ENCODE data around the gene FHL5. TPM values are rescaled to one million over a fixed set of nuclear protein-coding genes. Genes with fewer than 3 reads are reported as not detected.

FHL5 gene
- total RNA-seq, 1 experiment from 2014 or later: not detected

DNA sequence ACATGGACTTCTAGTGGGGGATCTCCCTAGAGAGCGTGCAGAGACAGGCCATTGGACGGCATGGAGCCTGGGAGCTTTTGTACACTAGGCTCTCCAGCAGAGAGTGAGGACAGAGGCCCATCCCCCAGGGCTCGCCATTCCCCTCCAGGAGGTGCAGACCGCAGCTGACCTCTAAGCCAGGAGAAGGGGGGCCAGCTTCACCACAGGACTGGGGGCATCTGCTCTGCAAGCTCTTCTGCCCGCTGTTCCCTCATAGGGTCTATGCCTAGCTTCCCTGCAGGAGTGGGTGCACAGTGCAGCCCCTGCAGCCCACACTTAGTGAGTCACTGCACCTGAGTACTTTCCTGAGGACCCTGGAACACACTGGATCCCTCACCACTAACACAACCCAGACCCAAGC lies 94.4 kb downstream of the FHL5 start:
- DNase-seq: no peak
- no peak overlapping the region for H2BK20ac ChIP-seq (ENCODE audit: low read depth, low read length, poor library complexity, severe bottlenecking)
- H3K9me3 Mint-ChIP-seq: peaks cover under 1 to 2% of the 10 kb centered on the region in 2 experiments; a peak in 3 of 5 replicates
- H2BK15ac ChIP-seq (ENCODE audit: low read depth, low read length): no peak overlapping the region
- H3K14ac ChIP-seq (ENCODE audit: insufficient read depth, low read length): no peak overlapping the region; the same call in 1 of the 2 replicates
- no CpG with 5 or more reads among the region's 5 CpGs for WGBS (ENCODE audit: extremely low coverage, insufficient read length, low lambda C conversion rate)
- H3K27ac Mint-ChIP-seq: peak overlapping the region in 1 of 3 experiments; percentile 53; a peak in 1 of 7 replicates
- no peak overlapping the region for H4K5ac ChIP-seq (ENCODE audit: insufficient read length, low read depth, low read length)
- H4K8ac ChIP-seq (replicated peaks; ENCODE audit: insufficient read length, low read depth, low read length): no peak overlapping the region
- H3K79me2 ChIP-seq (ENCODE audit: insufficient read depth, low read length): no peaks in the 10 kb centered on the region
- H3K56ac ChIP-seq (ENCODE audit: insufficient read length, low read depth, low read length): no peak overlapping the region
- H3K27me3 ChIP-seq (ENCODE audit: insufficient read depth, low read length): no peaks in the 10 kb centered on the region
- TF ChIP-seq, protein P1, sequence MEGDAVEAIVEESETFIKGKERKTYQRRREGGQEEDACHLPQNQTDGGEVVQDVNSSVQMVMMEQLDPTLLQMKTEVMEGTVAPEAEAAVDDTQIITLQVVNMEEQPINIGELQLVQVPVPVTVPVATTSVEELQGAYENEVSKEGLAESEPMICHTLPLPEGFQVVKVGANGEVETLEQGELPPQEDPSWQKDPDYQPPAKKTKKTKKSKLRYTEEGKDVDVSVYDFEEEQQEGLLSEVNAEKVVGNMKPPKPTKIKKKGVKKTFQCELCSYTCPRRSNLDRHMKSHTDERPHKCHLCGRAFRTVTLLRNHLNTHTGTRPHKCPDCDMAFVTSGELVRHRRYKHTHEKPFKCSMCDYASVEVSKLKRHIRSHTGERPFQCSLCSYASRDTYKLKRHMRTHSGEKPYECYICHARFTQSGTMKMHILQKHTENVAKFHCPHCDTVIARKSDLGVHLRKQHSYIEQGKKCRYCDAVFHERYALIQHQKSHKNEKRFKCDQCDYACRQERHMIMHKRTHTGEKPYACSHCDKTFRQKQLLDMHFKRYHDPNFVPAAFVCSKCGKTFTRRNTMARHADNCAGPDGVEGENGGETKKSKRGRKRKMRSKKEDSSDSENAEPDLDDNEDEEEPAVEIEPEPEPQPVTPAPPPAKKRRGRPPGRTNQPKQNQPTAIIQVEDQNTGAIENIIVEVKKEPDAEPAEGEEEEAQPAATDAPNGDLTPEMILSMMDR (conservative IDR thresholded peaks at IDR 0.05): no peak
- no peak overlapping the region for H2AFZ ChIP-seq (ENCODE audit: low read length)
- no peaks in the 10 kb centered on the region; a peak in 2 of 7 replicates for H3K36me3 Mint-ChIP-seq (ENCODE audit: insufficient read depth in 1 of 3, low read depth in 3 of 3)
- no peaks in the 10 kb centered on the region for H3K23me2 ChIP-seq (ENCODE audit: insufficient read length, low read depth, low read length, poor library complexity, severe bottlenecking)
- H3K27me3 Mint-ChIP-seq (ENCODE audit: low read depth): no peaks in the 10 kb centered on the region
- H3K4me1 Mint-ChIP-seq: peaks cover 2 to 6% of the 10 kb centered on the region in 2 experiments; a peak in 2 of 4 replicates
- no peak overlapping the region for H4K91ac ChIP-seq (ENCODE audit: insufficient read length, low read depth, low read length)
- no peak overlapping the region for H3K4me2 ChIP-seq (ENCODE audit: insufficient read depth, insufficient read length, low read length)
- H2BK5ac ChIP-seq (ENCODE audit: insufficient read length, low read length): no peak overlapping the region
- no peak overlapping the region for H3K4me3 Mint-ChIP-seq
- no peak overlapping the region for H3T11ph ChIP-seq (ENCODE audit: low read length)
- H4K20me1 ChIP-seq (ENCODE audit: control insufficient read depth, insufficient read depth, insufficient read length): no peaks in the 10 kb centered on the region
- no peaks in the 10 kb centered on the region for H3K79me1 ChIP-seq (ENCODE audit: insufficient read depth, low read depth, low read length, poor library complexity, severe bottlenecking)
- no peak overlapping the region for H3K23ac ChIP-seq (ENCODE audit: insufficient read length, low read depth, low read length)
- no peaks in the 10 kb centered on the region for H3K9me3 ChIP-seq (ENCODE audit: control insufficient read depth, low read depth, low read length)
- H3K4ac ChIP-seq (ENCODE audit: low read depth, low read length): no peak overlapping the region
- H3K18ac ChIP-seq (ENCODE audit: insufficient read length, low read depth, low read length): no peak overlapping the region
- no peak overlapping the region for H3K9ac ChIP-seq (ENCODE audit: extremely low read depth, insufficient read length, low read length)
- no peak overlapping the region for H2BK12ac ChIP-seq (ENCODE audit: insufficient read length, low read depth, low read length)
- H2AK5ac ChIP-seq (ENCODE audit: insufficient read length, low read length): no peak overlapping the region
- H3K27ac ChIP-seq (ENCODE audit: insufficient read length, low read depth, low read length): no peak overlapping the region
- no peak overlapping the region for H2BK120ac ChIP-seq (ENCODE audit: low read depth, low read length, poor library complexity, severe bottlenecking)
- no peaks in the 10 kb centered on the region for H3K4me1 ChIP-seq (ENCODE audit: insufficient read depth, low read length)

Data from H9 (cell line).